Measurements from ENCODE around the gene GMIP.

The GMIP gene

DNA sequence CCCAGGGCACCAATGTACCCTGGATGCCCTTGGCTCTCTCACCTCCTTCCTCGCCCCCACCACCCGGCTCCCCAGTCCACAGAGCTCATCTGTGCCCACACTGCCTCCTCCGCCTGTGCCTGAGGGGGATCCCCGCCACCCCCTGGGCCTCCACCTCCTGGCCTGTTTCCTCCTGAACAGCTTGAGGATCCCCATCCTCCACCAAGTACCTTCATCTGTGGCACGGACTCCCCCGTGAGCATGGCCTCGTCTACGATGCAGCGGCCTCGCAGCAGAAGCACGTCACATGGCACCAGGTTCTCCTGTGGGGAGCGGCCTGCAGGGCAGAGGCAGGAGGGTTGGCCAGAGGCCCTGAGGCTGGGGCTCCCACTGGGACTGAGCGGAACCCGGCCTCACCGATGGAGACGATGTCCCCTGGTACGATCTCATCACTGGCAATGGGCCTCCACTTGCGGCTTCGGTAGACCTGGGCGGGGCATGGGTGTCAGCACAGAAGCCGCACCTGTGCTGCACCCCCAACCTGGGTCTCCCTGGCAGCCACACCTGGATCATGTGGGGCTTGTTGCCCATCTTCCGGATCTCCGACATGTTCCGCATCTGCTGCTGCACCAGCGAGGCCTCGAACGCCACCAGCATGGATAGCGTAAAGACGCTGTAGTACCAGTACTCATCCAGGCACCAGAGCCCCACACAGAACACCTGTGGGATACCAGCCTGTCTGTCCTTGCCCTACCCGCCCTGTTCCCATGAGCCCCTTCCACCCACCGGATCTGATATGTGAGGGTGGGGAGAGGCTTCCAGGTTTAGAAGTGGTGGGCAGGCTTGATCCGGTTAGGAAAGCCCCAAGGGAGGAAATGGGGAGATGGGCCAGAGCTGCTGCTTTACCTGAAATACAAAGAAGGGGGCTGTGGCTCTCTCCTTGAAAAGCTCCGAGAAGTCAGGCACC, 13.3 kb upstream of the GMIP start:
- DNase-seq, result no peak

DNA sequence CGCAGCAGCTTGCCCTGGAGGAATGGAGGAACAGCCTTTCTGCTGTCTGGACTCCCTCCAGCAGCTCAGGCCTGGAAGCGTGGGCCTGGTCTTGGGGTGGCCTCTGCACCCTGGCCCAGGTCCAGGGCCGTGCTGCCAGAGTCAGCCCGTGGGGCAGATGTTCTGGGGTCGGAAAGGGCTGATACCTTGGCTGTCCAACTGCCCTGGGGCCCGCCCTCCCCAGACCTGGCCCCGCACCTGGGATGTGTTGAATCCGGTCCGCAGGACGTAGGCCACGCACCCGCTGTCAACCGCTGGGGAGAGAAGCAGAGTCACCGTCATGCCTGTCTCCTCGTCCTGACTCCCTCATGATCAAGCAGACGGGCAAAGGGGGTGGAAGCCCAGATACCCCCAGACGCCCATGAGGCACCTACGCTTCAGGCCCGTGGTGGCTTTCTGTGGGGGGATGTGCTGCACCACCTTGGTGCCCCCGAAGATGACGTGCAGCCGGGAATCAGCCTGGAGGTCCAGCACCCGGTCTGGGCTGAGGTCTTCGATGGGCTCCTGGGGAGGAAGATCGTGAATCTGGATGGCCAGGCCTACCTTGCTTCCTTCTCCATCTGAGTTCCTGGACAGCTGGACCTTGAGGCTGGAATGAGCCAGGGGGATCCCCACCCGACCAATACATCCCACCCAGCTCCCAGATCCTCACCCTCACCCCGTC, 12.3 kb upstream of the GMIP start:
- DNase-seq, result no peak

DNA sequence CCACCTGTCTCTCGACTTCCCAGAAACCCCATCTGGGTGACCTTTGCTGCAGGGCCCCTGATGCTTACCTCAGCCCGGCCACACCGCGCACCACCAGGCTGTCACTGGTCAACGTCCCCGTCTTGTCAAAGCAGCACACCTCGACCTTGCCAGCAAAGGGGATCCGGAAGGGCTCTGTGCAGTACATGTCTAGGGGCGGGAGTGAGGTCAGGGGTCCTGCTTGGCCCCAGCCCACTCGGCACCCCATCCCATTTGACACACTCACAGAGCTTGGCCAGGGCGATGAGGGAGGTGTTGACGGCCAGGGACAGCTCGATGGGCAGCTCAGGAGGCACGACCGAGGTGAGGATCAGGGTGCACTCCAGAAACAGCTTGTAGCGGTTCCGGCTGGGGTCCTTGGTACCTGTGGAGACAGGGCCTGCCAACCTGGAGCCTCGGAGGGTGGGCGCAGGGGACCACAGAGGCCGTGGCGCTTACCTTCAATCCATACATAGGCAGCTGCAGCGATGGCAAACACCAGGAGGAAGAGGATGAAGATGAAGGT, 11.7 kb upstream of the GMIP start:
- no peak for DNase-seq

DNA sequence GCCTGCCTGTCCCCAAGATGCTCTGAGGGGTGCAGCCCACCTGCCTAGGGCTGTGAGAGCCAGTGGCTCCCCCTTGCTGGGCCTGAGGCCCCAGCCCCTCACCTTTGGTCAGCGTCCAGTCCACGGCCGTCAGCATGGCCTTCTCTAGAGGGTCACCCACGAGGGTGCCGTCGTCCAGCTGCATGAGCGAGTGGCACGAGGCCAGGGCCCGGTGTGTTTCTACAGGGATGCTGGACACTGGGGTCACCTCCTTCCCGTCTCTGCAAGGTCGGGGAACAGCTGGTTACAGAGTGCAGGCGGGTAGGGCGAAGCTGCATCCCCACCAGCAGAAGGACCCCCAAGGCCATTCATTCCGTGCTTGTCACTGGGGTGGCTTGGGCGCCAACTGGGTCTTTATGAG, 11.0 kb upstream of the GMIP start:
- DNase-seq, result no peak

DNA sequence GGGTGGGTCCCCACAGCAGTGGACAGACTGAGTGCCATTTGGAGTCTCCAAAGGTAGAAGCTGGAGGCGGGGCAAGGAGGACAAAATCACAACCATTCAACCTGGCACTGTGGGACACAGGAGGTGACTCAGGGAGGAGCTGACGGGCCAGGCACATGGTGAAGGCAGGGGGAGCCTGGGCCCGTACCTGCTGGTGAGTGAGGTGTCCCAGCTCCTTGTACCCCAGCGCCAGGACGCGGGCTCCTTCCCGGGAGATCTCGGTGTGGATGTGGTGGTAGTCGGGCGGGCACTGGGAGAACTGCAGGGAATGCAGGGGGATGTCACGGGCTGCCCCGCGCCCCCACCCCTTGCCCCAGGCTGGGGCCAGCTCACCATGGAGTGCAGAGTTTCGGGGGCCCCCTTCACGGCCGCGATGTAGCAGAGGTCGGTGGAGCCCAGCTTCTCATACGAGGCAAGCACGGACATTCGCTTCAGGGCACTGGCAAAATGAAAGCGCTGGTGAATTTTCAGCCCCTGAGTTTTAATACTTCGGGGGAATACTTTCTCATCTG, 10.2 kb upstream of the GMIP start:
- DNase-seq, result no peak

DNA sequence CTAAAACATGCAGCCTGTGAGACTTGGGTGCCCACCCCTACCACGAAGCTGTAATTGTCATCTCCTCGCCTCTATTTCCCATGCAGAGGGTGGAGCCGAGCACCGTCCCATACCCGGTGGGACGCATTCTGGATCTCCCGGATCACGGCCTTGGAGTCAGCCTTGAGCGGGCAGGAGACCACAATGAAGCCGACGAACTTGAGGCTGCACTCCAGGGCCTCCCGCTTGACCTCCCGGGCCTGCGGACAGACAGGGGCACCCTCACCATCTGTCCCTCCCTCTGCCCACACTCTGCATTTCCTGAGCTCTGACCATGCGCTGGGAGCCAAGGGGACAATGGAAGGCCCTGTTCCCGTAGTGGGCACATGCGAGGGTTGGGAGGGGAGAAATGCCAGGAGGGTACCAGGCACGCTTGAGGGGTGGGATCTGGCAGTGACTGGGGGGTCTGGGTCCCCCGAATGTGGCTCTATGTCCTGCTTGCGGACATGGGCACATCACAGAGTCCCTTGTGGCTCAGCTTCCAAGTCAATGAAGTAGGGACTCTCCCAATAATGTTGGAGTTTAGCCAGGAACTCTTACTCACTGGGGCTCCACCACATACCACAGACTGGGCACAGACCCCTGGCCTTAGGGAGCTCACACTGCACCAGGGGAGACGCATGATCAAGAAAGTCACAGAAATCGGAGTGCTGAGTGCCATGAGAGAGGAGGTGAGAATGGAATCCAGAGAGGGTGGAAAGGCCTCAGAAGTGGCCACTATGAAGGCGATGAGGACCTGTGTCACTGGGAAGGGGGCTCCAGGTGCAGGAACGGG, 9.2 kb upstream of the GMIP start:
- no peak for DNase-seq

DNA sequence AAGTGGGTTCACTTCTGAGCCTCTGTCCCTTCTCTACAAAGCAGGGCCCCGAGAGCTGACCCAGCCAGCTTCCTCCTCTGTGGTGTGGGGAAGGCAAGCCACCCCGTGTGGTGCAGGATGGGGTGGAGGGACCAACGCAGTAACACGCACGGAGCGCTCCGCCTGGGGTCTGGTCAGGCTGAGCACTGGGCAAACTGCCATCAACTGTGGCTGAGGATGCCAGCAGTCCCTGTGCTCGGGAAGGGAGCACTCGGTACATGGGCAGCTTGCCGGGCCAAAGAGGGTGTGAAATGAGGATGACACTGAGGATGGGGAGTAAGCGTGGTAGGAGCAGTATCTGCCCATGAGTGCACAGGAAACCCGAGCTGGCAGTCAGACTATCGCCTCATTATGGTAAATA, 7.6 kb upstream of the GMIP start:
- no peak for DNase-seq

DNA sequence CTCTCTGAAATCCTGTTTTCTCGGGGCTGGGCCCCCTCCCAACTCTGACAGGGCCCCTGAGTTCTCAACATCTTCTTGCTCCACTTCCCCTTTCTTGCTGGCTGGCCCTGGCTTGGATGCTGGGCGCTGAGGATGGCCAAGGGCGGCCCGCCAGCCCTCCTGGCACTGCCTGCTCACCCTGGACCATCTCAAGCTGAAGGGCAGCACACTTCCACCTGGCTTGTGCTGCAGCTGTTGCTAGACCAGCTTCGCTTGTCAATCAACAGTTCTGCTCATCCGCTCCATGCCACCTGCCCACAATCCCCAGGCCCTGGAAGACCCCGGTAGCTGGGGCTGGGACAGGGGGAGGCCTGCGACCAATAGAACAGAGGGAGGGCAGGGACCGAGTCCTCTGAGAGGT, 6.9 kb upstream of the GMIP start:
- DNase-seq, result no peak

DNA sequence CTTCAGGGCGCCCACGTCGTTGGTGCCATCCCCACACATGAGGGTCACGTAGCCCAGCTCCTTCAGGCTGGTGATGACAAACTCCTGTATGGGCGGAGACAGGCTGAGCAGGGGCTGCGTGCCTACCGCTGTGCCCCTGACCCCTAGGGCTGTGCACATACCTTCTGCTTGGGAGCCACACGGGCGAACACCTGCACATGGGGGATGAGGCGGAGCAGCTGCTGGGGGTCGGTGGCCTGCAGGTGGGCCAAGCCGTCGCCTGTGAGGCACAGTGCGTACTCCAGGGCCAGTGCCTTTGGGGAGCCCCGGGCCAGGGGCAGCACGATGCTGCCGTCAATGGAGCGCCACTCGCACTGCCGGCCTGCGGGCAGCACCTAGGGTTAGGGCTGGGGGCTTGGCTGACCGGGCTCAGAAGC, 6.1 kb upstream of the GMIP start:
- DNase-seq, result no peak

DNA sequence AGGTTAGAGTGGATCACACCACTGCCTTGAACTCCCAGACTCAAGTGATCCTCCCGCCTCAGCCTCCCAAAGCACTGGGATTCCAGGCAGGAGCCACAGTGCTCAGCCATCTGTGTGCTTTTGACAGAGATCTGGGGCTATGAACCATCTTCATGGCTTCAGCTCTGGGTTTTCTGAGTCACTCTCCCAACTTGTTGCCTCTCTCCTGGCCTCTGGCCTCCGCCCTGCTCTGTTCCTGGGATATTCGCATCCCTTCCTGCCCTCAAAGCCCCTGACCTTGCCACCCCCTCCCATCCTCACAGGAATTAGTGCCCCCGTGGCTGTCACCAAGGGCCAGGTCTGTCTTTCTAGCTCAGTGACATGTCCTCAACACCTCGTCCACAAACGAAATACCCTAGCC, 5.7 kb upstream of the GMIP start:
- DNase-seq, result no peak

DNA sequence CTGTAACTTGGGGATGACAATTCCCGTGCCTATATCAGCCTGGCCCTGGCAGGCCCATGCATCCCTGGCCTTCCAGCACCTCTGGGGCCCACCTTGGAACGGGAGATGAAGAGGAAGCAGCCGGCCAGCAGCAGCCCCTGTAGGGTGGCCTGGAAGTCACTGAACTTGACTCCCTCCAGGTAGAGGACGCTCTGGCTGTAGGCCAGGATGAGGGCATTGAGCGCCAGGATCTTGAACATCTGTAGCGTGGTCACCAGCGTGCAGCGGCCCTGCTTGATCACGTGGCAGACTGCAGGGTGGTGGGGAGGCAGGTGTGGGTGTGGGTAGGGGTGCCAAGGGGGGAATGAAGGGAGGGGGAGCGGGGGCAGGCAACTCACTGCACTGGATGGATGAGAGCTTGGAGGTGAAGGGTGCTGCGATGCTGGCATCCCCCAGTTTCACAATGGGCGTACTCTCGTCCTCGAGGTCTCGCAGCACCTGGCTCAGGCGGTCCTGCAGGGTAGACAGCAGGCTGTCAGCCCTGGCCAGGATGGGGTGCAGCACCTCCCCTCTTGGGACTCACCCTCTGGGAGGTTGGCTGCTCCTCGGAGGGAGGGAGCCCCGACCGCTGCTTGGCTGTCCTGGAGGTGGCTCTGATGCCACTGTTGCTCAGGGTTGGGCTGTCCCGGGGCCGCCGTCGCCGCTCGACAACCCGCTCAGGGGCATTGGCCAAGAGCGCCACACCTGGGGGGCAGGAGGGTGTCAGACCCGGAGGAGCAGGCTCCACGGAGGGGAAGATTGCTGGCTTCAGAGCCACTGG, 3.8 kb upstream of the GMIP start:
- DNase-seq, result no peak

DNA sequence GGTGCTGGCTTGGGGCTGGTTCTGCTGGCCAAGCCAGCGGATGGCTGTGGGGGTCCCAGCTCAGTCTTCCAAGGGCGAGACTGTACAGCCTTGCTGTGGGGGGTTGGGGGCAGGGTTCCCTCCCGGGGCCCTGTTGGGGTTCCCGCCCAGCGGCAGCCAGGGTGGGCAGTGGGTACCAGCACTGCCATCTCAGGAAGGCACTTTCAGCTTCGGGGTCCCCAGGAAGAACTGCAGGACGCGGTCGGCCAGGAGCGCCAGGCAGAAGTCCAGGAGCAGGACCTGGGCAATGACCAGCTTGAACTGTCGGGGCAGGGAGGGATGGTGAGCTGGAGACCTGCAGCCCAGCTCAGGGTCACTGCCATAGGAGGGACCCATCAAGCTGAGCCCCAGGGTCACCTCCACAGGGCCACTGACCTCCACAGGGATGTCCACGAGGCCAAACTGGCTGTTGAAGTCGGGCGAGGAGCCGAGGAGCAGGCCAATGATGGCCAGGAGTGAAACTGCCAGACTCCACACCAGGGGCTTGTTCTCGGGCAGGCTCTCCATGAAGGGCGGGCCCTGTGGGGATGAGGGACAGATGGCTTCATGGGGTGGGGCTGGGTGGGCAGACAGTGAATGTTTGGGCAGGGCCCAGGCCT, 1.9 kb upstream of the GMIP start:
- no peak for DNase-seq

DNA sequence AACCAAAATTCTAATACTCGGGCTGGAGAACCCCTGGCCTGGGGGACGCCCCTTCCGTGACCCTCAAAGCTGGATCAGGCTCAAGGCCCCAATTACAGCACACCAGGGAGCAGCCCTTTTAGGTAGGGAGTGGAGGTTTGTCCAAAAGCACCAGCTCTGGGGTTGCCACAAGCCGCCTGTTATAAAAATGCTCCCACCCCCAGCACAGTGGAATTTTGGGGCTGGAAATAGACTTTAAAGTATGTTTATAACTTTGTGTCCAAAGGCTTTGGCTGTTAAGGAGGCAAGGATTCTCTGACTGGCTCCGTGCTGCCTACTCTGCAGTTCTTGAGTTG, 564 bp upstream of the GMIP start:
- DNase-seq, result no peak

DNA sequence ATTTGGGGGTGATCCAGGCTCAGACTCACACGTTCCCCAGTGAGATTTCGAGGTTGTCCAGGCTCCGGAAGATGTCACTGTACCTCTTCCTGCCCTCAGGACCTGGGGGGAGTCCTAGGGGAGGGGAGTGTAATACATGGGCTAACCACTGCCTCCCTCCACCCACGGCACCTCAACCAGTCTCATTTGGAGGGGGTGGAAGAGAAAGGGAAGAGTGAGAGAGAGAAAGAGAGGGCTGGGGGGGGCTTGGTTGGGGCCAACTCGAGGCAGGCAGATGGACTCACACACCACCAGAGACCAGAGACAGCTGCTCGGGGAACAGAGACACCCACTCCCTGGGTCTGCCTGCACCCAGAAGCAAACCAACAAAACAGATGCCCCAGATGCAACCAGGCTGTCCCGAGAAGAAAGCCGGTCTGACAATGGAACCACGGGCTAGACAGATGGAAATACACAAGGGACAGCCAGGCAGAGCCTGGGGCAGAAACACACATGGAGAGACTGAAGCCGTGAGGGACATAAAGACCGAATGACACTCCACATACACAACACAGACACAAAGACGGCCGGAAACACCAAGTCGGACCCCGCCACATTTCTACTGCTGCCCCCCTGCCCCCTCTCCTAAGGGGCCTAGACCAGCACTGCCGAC, 825 bp downstream of the GMIP start:
- no peak for DNase-seq

DNA sequence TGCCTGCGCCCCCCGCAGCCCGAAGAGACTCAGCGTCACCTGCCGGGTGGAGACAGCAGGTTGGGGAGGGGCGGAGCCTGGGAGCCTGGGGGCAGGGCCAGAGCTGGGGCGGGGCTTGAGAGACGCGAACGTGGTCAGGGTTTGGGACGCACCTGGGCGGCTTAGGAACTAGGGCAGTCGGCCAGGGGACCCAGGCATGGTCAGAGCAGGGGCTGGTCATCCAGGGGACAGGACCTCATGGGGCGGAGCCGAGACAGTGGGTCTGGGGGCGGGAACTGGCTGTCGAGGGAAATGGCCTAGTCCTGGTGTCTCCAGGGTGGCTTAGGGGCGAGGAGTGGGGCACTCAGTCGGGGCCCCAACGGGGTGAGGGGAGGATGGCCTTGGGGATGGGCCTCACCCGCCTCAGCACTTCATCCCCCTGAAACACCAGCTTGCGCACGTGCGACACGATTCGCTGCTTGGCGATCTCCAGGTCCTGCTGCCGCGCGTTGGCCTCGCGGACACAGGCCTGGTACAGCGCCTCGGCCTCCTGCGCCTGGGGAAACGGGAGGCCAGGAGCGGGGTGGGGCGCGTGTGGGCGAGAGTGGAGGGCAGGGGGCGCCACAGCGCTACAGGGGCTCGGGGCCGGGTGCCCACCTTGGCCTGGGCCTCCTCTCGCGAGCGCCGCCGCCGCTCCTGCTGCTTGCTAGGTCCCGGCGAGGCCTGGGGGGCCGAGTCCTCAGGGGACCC, 5.8 kb downstream of the GMIP start:
- no peak for DNase-seq

DNA sequence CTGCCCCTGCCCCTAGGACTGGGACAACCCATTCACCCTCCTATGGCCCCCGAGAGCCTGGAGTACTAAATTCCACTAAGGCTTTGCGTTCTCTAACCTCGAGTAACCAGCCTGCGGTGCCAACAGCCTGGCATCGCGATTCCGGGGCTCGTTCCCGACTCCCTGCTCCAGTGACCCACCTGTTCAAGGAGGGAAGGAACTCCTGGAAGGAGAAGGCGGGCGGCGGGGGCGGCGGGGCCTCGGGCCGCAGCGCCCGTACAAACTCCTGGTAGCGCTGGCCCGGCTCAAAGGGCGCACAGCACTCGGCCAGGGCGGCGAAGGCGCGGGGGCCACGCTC, 6.3 kb downstream of the GMIP start:
- no peak for DNase-seq

DNA sequence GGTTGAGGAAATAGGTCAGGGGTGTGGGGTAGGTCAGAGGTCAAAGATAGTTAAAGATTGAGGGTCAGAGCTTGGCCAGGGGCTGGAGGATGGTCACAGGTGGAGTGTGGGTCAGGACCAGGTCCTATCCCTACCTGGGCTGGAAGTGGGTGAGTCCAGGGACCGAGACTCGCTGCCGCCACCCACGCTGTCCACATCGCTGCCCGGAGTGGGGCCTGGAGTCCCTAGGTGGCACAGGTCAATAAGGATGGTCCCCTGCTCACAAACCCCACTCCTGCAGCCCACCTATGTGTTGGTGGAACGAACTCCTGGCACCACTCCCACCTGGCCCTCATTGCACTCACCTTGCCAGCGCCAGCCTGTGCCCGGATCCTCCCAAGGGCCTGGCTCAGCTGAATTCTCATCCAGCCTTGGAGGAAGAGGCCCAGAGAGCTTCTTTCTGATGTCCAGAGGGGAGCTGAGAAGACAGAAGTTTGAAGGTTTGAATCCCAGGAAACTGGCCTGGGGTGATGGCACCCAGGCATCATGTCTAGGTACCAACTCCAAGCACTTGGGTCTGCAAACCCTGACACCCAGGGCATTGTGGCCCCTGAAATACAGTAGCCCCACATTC, 6.8 kb downstream of the GMIP start:
- DNase-seq, result no peak

DNA sequence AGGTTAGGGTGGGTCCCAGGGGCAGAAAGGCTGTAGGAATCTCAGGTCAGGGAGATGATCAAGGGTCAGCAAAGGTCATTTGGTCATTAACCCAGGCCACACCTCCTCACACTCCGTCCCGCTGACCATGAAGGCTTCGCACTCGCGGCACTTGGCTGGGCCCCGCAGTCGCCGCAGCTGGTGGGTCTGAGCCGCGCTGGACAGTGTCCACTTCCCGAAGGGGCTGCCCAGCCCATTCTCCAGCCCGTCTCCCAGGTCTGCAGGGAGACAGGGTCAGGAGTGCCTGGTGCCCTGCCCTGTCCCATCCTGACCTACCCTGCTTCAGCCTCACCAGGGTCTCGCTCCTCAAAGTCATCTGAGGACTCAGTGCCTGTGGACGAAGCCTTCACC, 8.1 kb downstream of the GMIP start:
- DNase-seq, result no peak

DNA sequence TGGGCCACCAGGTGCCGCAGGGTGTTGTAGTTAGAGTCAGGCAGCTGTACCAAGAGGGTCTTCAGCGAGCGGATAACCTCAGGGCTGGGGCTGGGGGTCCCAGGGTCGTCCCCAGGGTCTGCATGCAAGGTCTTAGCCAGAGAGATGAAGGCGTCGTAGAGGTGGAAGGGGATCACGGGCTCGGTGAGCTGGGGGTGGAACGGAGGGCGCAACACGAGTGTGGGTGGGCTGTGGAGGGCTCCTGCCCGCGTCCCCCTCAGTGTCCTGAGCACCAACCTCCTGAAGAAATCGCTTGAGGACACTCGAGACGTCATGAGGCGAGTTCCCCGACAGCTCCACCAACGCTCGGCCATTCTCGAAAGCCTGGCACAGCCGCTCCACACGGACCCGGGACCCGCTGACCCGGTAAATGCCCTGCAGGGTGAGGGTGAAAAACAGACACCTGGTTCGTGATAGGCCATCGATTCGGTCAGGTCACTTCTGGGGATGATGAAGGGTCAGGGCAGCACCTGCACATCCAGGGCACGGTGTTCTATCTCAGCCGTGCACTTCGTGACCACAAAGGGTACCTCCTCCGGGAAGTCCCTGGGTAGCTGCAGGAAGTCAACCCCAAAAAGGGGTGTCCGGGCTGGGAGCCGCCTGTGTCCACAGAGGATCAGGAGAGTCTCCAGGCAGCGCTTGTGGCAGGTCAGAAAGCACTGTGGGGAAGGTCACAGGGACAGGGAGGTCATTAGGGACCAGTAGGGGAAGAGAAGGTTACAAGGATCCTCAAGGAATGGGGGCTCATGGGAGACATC, 8.7 kb downstream of the GMIP start:
- DNase-seq, result no peak
